Measurements from ENCODE around the gene CYB5D1.

GRCh38 chr17:7854851-7855659, 2.7 kb upstream of the CYB5D1 start, which contains the start of gene TMEM88:
- no peak for TF ChIP-seq CTCF (conservative IDR thresholded peaks at IDR 0.05 in 1 of 2, IDR thresholded peaks at IDR 0.05 in 1 of 2; ENCODE audit: extremely low read depth in 1 of 2, insufficient read depth in 1 of 2, low read depth in 1 of 2, low read length in 2 of 2)
- TF ChIP-seq EZH2 (IDR thresholded peaks at IDR 0.05; ENCODE audit: borderline replicate concordance, low read length) = no peak

All from mammary epithelial cell (primary cell).